Islet precursor cell (in vitro differentiated cells): Measurements from ENCODE around the gene HOXA5.

Experiments used
- DNase-seq: peaks from one replicate; pipeline ENCODE4 v3.0.0-alpha.2; 2018

Gene HOXA5

DNA sequence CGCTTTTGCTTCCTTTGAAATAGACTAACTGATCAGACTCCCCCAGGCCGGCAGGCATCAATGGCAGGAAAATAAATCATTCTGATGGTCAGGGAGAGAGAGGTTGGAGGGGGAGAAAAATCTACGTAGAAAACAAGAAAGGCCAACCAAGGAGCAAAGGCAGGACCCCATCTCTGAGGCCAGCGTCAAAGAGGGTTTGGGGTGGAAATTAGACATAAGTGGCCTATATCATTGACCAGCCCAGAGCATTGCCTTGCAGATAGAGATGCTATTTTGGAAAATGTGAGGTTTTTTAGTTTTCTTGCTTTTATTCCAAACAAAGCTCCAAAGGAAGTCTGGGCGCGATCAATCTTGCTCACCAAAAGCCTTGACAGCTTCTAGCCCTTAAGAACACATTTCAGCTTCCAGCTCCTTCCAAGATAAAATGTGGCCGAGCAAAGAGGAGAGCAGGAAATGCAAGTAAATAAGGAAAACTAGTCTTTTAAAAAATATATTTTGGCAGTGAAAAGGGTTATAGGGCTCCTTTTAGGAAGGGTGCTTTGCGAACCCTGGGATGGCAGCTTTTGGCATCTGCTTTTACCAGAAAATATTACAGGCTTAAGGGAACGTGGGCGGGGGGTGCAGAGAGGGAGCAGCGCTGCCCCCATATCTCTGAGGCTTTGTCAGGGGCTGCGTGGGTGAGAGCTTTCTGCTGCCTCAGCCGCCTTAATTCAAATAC, 39.0 kb downstream of the HOXA5 start:
- no peak for DNase-seq

DNA sequence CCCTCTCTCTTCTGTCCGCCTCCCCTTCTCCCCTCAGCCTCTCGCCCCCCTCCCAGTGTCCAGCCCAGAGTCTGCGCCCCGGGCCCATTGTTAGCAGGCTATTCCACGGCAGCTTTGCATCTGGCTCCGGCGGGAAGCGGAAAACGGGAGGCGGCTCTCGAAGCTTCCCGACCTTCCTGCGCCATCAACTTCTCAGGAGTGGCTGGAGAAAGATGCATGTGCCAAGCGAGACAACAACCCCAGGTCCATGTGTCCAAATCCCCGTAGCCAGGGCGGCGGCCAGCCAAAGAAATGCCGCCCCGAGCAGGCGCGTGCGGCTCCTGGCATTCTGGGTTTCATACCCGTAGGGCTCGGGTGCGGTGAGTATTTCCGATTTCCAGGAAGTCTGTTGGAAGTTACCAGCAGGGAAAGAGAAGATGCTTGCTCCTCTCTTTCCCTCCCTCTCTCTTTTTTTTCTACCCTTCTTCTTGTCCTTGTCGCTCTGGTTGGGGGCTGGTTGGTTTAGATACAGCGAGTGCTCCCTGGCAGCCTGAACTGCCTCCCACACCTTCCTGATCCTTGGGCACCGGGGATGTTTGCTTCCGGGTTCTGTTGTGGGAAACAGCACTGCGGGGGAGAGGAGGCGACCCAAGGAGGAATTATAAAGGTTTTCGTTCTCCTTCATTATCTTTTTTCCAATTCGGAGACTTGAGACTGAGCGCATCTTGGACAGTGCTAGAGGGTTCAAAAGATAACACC, 39.8 kb downstream of the HOXA5 start:
- no peak for DNase-seq

DNA sequence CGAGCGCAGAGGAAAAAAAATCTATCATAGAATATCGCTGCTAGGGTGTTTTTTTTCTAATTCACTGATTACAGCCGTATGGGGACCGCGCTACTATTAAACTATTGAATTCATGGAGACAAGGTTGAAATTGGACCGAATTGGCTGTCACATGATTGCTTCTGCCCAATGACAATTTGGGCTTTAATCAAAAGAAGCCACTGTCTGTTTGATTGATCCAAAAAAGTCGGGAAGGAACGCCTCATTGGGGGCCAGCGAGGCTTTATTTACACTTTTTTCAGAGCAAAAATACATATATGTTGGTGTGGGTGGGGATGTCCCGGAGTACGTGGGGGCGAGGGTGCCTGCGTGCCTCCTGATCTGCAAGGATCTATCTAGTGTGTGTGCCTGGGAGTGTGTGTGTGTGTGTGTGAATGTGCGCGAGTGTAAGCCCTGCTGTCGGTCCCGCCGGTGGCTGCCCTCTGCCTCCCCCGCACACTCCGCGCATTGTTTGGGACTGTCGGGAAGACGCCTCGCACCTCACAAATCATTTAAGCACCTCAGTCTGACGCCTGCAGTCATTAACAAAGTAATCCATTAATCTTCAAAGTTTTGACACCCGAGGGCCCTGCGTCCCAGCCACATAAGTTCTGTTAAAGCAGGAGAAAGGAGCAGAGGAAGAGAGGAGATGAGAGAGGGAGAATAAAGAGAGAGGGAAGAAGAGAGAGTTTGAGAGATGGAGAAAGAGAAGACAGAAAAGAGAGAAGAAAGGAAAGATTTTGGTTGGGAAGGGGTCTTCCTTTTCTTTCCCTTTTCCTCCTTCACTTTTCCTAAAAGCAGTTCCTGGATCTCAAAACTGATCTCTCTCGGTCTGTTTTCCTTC, 40.7 kb downstream of the HOXA5 start, which contains the start of gene HOXA2:
Gene HOXA2, minus strand, starts transcription at position 103 of the 862 bp plus-strand sequence. CDS start 183 bp downstream, outside the sequence.
- peak; percentile 52 for DNase-seq

DNA sequence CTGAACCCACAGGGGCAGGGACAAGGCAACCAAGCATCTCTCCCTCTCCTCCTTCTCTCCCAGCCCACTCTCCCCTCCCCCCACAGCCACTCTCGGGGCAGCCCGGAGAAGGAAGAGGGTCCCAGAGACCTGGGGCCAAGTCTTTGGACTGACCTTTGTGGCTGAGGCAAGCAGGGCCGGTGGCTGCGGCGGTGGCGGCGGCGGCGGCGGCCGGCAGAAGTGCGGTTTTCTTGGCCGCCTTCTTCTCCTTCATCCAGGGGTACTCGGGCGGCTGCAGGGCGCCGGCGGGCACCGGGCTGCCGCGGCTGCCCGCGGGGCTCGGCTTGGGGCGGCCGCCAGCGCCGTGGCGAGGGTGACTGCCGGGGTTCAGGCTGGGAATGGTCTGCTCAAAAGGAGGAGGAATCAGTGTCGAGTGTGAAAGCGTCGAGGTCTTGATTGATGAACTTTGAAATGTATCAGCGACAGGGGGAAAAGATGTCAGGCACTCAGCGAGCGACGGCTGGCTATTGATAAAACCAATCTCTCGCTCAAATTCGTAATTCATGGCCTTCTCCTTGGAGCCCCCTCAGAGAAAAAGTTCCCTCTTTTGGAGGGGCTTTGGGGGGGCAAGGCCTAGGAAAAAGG, 41.4 kb downstream of the HOXA5 start:
- peak; percentile 73 for DNase-seq

DNA sequence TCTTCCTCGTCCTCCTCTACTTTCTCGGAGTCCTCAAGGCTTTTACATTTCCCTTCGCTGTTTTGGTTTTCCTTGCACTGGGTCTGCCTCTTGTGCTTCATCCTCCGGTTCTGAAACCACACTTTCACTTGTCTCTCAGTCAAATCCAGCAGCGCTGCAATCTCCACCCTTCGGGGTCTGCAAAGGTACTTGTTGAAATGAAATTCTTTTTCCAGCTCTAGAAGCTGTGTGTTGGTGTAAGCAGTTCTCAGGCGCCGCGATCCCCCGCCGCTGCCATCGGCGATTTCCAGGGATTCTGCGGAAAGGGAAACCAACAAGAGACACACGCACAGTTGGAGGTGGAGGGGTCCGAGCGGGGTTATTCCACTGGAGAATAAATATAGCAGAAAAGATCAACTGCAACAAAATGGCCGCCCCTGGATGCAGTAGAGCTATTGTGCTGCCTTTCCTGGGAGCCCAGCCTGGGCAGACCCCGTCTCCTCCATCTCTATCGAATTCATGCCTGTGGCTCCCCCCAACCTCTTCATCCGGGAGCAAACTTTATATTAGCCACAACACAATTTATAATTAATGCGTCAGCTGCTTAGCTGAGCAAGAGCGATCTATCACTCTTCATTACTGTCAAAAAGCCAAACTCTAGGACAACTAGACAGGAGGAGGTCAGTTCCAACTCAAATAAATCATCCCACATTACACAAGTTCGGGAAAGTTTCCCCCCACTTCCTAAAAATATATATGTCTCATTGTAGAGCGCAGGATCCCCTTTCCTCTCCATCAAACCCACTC, 42.1 kb downstream of the HOXA5 start:
- DNase-seq, result no peak

DNA sequence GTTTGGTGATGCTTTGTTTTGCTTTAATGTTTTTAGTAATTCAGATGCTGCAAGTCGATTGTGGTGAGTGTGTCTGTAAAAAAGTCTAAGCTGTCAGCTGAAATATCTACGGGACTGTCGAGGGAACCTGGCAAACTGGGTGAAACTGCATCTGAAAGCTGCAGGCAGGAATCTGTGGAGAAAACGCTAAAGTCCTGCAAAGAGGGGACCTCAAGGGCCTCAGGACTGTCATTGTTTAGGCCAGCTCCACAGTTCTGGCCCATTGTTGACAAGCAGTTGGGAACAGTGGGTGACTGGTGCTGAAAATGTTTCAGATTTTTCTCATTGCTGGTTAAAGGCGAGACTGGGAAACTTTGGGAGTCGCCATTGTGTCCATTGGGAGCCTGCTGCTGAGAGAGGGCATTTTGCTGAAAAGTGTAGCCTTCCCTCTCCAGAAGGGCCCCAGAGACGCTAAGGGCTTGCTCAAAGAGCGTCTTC, 42.7 kb downstream of the HOXA5 start:
- no peak for DNase-seq

DNA sequence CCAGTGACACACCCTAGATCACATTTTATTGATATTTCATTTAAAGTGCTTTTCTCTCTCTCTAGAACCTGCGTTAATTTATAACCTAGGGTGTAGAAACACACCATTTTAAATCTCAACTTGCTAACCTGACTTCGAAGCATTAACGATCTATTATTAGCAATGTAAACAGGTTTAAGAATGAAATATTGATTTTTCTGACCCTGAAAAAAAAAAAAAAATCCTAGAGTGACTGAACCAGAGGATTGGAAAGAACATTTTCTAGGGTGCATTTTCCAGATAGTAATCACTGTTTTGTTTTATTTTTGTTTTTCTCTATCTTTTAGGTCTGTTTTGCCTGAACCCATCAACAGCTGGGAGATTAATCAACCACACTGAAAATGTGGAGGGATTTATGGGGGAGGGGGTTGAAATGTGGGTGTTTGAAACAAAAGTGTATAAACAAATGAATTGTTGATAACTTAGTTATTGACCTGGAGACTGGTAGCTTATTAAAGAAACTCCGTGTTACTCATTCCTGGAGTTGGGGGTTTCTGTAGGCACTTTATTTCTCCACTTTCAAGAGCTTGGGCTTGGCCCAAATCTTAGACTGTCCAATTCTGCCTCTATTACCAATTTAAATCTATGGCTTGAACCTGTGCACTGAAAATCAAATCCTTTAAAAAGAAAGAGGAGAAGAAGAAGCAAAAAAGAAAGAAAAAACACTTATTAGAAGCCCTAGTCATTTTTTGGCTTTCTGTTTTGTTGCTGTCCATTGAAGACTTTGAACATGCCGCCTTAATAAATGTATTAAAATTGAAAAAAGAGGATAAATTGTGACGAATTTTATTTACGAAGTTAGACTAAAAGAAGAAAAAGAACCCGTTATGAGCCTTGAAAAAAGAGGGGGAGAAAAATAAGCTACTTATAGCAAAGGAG, 43.8 kb downstream of the HOXA5 start:
- DNase-seq, result no peak

DNA sequence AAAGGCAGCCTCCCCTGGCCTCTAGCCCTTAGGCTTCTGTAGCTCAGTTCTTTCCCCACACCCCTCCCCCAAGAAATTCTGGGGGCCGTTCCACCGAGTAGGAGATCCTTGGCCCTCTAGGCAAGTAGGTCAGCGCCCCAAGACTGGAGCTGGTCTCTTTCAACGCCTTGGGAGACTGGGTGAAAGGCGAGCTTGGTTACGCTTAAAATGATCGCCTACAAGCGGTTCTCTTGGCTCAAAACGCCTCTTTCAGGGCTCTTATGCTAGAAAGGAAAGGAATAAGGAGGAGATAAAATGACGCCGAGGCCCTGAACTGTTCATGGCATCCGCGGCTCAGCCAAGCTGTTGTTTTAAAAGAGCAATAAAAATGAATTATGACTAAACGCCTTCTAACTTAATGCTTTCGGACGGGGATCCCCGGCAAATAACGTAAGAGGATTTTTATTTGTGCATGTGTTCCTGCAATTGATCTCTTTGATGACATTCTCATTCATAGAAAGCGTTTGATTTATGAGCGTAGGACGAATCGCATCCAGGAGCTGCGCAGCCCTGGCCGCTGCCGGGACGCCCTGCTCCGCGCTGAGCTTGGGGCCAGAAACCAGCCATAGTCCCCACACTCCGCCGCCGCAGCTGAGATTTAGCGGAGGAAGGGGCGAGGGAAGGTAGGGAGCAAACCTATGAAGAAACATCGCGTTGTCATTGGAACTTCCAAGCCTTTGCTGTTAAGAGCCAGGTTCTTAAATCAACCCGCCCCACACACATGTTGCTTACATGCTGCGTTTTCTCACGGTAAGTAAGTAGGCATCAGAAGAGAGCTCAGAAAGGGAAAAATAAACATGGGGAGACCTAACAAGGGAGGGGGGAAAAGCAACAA, 44.7 kb downstream of the HOXA5 start:
- no peak for DNase-seq

DNA sequence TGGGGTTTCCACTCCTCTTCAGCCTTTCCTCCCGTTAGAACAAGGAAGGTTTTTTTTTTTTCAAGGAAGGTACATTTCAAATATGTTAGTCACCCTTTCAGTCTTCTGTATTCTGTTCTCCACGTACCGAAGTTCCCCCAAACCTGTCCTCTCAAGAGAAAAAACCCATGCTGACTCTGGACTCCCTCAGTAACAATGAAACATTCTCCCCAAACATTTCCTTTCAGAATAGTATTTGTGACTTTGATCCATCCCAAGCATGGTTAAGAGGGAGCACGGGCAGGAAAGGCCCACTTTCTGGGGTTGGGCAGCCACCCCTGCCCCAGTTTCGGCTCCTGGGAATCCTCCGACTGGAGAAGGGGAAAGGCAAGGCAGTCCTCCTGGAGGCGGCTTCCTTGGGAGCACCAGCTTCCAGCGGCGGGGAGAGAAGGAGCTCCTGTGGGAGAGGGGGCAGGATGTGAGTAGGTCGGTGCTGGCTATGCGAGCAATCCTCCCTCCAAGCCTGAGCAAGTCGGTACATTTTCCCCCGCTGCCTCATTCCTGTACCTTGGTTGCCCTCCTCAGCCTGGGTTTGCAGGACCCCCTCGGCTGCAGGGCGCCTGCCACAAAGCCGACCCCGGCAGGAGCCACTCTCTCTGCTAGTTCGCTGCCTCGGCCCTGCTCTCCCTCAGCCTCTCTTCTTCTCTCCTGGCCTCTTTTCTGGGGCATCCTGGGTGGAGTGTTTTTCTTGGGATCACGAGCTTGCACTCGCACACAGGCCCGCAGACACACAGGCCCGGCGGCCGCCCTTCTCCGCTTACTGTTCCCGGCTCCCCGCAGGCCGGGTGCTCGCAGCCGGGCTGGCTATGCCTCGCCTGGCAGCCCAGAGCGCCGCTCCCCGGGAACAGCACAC, 45.5 kb downstream of the HOXA5 start:
- DNase-seq, result peak; percentile 73

DNA sequence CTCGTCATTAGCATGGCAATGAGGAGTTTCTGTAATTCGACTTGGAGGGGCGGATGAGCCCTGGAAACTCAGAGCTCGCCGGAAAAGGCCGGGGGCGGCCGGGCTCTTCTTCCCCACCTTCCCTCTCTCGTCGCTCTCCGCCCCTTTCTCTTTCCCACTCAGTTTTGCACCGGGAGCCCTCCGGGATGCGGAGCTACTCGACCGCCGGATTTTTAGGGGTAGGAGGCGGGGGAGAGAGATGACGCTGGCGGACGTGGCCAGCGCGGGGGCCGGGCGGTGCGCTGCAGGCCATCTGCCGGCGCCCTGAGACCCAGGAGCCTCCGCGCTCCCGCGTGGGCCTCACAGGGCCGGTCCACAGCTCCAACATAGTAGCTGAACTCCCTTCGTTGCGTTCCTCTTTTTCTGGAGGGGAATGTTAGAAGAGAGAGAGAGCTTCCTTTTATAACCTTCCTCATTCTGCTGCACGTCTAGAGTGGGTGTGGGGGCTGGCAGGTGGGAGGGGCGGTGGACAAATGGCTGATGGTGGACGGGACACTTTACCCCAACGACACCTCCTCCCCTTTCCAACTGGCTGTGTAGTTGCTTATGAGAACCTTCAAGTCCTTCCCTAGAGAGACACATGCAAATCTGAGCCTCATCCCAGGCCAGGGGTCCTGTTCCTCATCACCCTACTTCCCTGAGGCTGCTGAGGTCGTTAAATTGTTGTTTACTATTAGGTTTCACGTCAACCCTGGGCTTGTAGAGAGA, 46.5 kb downstream of the HOXA5 start:
- no peak for DNase-seq

DNA sequence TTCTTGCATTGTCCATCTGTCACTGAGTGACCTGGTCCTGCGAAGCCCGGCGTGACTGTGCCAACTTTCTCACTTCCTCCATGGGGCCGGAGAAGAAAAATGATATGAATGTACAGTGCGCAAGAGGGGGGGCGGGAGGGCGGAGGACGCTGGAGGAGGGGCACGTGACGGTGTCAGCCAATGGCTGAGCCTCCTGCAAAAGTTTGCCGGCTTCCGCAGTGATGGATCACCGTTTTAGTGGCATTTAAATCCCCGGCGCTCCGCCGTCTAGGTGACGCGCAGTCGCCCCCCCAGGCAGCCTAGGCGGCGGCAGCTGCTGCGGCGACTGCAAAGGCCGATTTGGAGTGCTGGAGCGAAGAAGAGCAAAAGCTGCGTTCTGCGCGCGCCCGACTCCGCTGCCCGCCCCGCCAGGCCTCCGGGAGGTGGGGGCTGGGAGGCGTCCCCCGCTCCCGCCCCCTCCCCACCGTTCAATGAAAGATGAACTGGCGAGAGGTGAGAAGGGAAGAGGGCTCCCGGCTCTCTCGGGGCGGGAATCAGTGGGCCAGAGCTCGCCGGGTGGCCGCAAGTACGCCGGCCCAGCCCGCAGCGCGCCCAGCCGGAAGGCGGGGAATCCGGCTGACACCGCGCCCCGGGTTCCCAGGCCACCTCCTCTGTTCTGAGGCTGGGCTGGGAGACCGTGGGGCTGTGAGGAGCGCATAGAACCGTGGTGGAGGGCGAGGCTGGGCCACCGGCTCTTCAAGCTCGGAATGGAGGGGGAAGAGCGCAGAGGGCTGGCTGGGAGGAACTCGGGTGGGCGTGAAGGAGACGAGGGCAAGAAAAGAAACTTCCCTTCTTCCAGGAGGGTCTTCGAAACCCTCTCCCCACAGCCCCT, 47.3 kb downstream of the HOXA5 start, which contains the start of gene HOXA1:
Gene HOXA1, minus strand, starts transcription at position 104 of the 871 bp plus-strand sequence. Its CDS starts 88 bp downstream, at position 16.
- peak; percentile 94 for DNase-seq

DNA sequence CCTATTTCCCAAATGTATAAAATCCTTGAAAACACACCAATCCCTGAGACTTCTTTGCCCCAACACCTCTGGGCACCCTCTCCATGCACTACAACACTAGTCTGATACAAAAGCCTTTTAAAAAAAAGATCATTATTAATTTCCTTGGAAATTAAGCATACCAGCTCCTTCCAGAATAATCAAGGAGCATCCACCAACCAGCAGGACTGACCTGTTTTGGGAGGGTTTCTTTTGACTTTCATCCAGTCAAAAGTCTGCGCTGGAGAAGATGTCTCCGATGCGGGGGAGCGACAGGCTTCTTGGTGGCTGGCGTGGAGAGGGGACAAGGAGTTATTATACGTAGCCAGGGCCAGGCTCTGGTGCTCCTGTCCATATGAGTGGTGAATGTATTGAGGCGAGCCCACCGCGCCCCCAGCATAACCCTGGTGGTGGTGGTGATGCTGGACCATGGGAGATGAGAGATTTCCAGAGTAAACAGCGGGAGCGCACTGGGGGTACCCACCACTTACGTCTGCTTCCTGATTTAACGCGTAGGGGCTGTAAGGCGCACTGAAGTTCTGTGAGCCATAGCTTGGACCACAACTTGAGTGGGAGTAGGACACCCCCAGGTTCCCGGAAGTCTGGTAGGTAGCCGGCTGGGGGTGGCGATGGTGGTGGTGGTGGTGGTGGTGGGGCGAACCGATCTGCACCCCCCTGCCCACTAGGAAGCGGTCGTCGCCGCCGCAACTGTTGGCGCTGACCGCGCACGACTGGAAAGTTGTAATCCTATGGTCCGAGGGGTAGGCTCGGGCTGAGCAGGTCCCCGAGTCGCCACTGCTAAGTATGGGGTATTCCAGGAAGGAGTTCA, 48.2 kb downstream of the HOXA5 start:
- no peak for DNase-seq

DNA sequence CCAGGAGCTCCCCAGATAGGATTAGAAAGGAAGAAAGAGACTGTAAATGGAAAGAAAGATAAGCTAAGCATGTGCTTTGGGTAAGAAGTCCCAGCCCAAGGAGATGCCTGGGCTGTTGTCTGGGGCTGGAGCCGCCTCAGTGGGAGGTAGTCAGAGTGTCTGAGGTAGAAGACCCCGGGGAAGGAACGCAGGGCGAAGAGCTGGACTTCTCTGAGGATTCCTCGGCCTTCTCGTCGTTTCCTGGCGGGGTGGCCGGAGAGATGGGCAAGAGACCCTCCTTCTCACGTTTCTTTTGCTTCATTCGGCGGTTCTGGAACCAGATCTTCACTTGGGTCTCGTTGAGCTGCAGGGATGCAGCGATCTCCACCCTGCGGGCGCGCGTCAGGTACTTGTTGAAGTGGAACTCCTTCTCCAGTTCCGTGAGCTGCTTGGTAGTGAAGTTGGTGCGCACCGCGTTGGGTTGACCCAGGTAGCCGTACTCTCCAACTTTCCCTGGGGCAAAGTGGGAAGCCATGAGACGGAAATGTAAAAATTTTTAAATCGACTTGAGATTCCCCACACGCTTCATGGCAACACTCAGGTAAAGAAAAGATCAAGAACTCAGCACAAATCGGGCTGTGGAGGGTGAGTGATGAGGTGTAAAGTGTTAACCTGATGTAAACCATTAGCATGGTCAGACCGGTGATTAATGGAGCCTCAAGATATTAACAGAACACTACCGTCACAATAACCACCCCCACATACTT, 49.0 kb downstream of the HOXA5 start:
- DNase-seq, result no peak

DNA sequence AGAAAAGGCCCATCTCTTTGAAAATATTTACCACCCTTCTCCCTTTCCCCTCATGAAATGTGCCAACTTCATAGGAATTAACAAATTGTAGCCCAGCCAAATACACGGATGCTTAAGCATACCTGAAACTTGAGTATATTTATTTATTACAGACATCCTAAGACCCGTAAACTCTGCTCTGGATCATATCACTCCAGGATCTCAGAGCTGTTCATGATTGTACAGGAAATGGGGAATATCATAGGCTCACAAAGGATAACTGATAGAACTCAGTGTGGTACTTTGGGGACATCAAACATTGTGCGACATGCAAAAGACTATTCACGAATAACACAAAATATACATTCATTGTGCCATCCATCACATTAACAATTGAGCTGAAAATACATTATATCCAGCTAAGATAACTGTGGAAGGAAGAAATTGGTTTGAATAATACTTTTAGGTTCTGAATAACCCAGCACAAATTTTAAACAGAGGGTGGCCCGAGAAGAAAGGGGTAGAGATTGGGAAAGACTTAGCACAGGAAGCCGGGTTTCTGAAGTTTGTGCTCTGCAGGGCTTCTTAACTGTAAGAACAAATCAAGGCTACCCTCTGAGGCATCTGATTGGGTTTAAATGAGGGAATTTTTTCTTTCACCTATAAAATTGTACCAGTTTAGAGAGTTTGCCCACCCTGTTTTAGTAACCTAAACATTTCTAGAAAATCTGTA, 50.1 kb downstream of the HOXA5 start:
- DNase-seq, result no peak

DNA sequence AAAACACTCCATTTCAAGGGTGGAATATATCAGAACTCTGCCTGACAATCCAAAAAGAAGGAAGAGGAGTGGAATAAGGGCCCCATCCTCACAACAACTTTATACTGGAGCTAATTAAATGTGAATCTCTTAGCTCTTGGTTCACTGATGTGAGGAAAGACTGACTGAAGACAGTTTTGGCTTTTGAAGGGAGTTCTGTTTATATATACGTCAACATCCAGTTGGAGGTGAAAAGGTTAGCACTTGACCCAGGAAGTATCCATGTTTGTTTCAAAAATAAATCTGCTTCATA, 50.7 kb downstream of the HOXA5 start:
- DNase-seq, result no peak
